Neural progenitor cell (in vitro differentiated cells): Measurements from ENCODE around the gene TMEM39A. TPM values are rescaled to one million over a fixed set of nuclear protein-coding genes. Genes with fewer than 3 reads are reported as not detected.

ENCODE experiments used
- DNase-seq: peaks from one replicate; pipeline ENCODE4 v3.0.0-alpha.2; 2016; ENCODE audit warnings: low spot score
- H2AFZ ChIP-seq: fragments of 200-600 bp; sonication (generic); replicated peaks from 2 replicates; pipeline ENCODE4 v1.6.1; 2016; ENCODE audit warnings: antibody characterized with exemption
- H3F3A ChIP-seq: fragments of 200-600 bp; sonication (generic); 2 replicates; pipeline ENCODE4 v1.6.1; 2016; ENCODE audit warnings: antibody characterized with exemption, low read depth
- H3K27ac ChIP-seq: fragments of 200-600 bp; sonication (generic); 2 replicates; pipeline ENCODE4 v1.5.1; 2016; ENCODE audit warnings: mild to moderate bottlenecking
- H3K27me3 ChIP-seq: fragments of 200-600 bp; sonication (generic); 2 replicates; pipeline ENCODE4 v1.6.1; 2016; ENCODE audit warnings: mild to moderate bottlenecking, moderate library complexity
- H3K36me3 ChIP-seq: fragments of 200-600 bp; sonication (generic); 2 replicates; pipeline ENCODE4 v1.5.1; 2016
- H3K4me1 ChIP-seq: fragments of 200-600 bp; sonication (generic); 2 replicates; pipeline ENCODE4 v1.6.1; 2016; ENCODE audit warnings: mixed run types
- H3K4me2 ChIP-seq: fragments of 200-600 bp; sonication (generic); 2 replicates; pipeline ENCODE4 v1.6.1; 2016
- H3K4me3 ChIP-seq: fragments of 200-600 bp; sonication (generic); 2 replicates; pipeline ENCODE4 v1.5.1; 2016
- H3K79me2 ChIP-seq: fragments of 200-600 bp; sonication (generic); 2 replicates; pipeline ENCODE4 v1.6.1; 2016; ENCODE audit warnings: low read depth
- H3K9ac ChIP-seq: fragments of 200-600 bp; sonication (generic); 2 replicates; pipeline ENCODE4 v1.6.1; 2016
- H3K9me3 ChIP-seq: fragments of 200-600 bp; sonication (generic); 2 replicates; pipeline ENCODE4 v1.5.1; 2016; ENCODE audit warnings: low read depth
- H4K20me1 ChIP-seq: fragments of 200-600 bp; sonication (generic); 2 replicates; pipeline ENCODE4 v1.6.1; 2016; ENCODE audit warnings: low read depth
- H3K27ac Mint-ChIP-seq: 3 replicates; pipeline ENCODE4 v1.8.0; 2021; ENCODE audit warnings: mixed read lengths
- H3K27me3 Mint-ChIP-seq: 2 replicates; pipeline ENCODE4 v1.8.0; 2022; ENCODE audit warnings: low read depth, mild to moderate bottlenecking, inconsistent platforms, moderate library complexity, mixed read lengths; ENCODE audit not compliant: insufficient read depth
- H3K36me3 Mint-ChIP-seq: 3 replicates; pipeline ENCODE4 v1.8.0; 2021; ENCODE audit warnings: mixed read lengths
- H3K4me1 Mint-ChIP-seq: 3 replicates; pipeline ENCODE4 v1.8.0; 2021; ENCODE audit warnings: mixed read lengths
- H3K4me3 Mint-ChIP-seq: 3 replicates; pipeline ENCODE4 v1.8.0; 2021; ENCODE audit warnings: mild to moderate bottlenecking, moderate library complexity, mixed read lengths
- H3K9me3 Mint-ChIP-seq: 3 replicates; pipeline ENCODE4 v1.8.0; 2020; ENCODE audit warnings: mixed read lengths
- CTCF ChIP-seq: fragments of 200-600 bp; sonication (generic); IDR thresholded peaks from 2 replicates; pipeline ENCODE4 v1.5.1; 2017; ENCODE audit warnings: antibody characterized with exemption, mild to moderate bottlenecking
- EZH2 ChIP-seq: fragments of 200-600 bp; sonication (generic); IDR thresholded peaks from 2 replicates; pipeline ENCODE4 v1.6.1; 2017; ENCODE audit warnings: antibody characterized with exemption, mild to moderate bottlenecking, moderate library complexity
- EZH2phosphoT487 ChIP-seq: fragments of 200-600 bp; sonication (generic); IDR thresholded peaks from 2 replicates; pipeline ENCODE4 v1.6.1; 2017; ENCODE audit warnings: antibody characterized with exemption
- total RNA-seq: library from RNA; depleted of rRNA; stranded (reverse); fragments of >200 nt; gene quantifications from 2 replicates; pipeline ENCODE4 v1.2.3, GENCODE V29; 2015; ENCODE audit warnings: low replicate concordance

The TMEM39A gene
- total RNA-seq, 1 donor from 2014 or later, result 41.2 TPM

GRCh38 chr3:119420196-119420595 lies 43.2 kb downstream of the TMEM39A start:
- H3K4me1 Mint-ChIP-seq, result no peaks in the 10 kb centered on the region
- no peak overlapping the region for H3K4me2 ChIP-seq
- H3K36me3 ChIP-seq, result no peaks in the 10 kb centered on the region
- no peak for TF ChIP-seq EZH2
- TF ChIP-seq EZH2phosphoT487, result no peak
- peak; percentile 47 for TF ChIP-seq CTCF
- peaks cover under 1% of the 10 kb centered on the region for H3K9me3 ChIP-seq
- H3K27ac Mint-ChIP-seq, result no peak overlapping the region
- H3K4me3 Mint-ChIP-seq, result no peak overlapping the region
- peak; percentile 29 for DNase-seq
- H3K36me3 Mint-ChIP-seq, result peaks cover 1% of the 10 kb centered on the region
- H4K20me1 ChIP-seq, result no peaks in the 10 kb centered on the region
- H3K9me3 Mint-ChIP-seq, result peaks cover 10% of the 10 kb centered on the region
- no peaks in the 10 kb centered on the region for H3K27me3 Mint-ChIP-seq
- no peaks in the 10 kb centered on the region for H3F3A ChIP-seq
- no peaks in the 10 kb centered on the region for H3K4me1 ChIP-seq
- H3K27ac ChIP-seq, result no peak overlapping the region
- H3K4me3 ChIP-seq, result no peak overlapping the region
- H3K9ac ChIP-seq, result no peak overlapping the region
- peak overlapping the region; percentile 2 for H2AFZ ChIP-seq
- H3K79me2 ChIP-seq, result no peaks in the 10 kb centered on the region
- no peaks in the 10 kb centered on the region for H3K27me3 ChIP-seq

- Histone ChIP-seq H3K36me3 (no peaks in the 10 kb centered on the region), H3F3A (no peaks in the 10 kb centered on the region), H3K4me3 (no peak overlapping the region), H3K79me2 (no peaks in the 10 kb centered on the region), H2AFZ (no peak overlapping the region), H3K4me2 (no peak overlapping the region), H3K4me1 (no peaks in the 10 kb centered on the region), H3K9ac (no peak overlapping the region), H4K20me1 (no peaks in the 10 kb centered on the region), H3K27me3 (no peaks in the 10 kb centered on the region), H3K27ac (no peak overlapping the region), H3K9me3 (no peaks in the 10 kb centered on the region)
- no peaks in the 10 kb centered on the region for H3K27me3 Mint-ChIP-seq
- no peak overlapping the region for H3K27ac Mint-ChIP-seq
- no peaks in the 10 kb centered on the region for H3K9me3 Mint-ChIP-seq
- H3K36me3 Mint-ChIP-seq, result peaks cover 1% of the 10 kb centered on the region
- H3K4me3 Mint-ChIP-seq, result no peak overlapping the region
- TF ChIP-seq EZH2 (no peak), CTCF (no peak), EZH2phosphoT487 (no peak)
- DNase-seq, result no peak
- H3K4me1 Mint-ChIP-seq, result no peaks in the 10 kb centered on the region
Measured at GRCh38 chr3:119418641-119419040, 44.8 kb downstream of the TMEM39A start.

GRCh38 chr3:119417771-119418512 lies 45.5 kb downstream of the TMEM39A start:
- H3K9me3 Mint-ChIP-seq, result no peaks in the 10 kb centered on the region
- H3K4me3 ChIP-seq, result no peak overlapping the region
- TF ChIP-seq EZH2phosphoT487 (no peak), EZH2 (no peak), CTCF (no peak)

More at GRCh38 chr3:119417771-119418512, 45.5 kb downstream of the TMEM39A start:
- Mint-ChIP-seq H3K27me3 (no peaks in the 10 kb centered on the region), H3K27ac (no peak overlapping the region), H3K4me3 (no peak overlapping the region), H3K36me3 (peaks cover 1% of the 10 kb centered on the region), H3K4me1 (no peaks in the 10 kb centered on the region)
- Histone ChIP-seq H2AFZ (no peak overlapping the region), H3K27ac (no peak overlapping the region), H3F3A (no peaks in the 10 kb centered on the region), H4K20me1 (no peaks in the 10 kb centered on the region), H3K36me3 (no peaks in the 10 kb centered on the region), H3K4me1 (no peaks in the 10 kb centered on the region), H3K9ac (no peak overlapping the region), H3K4me2 (no peak overlapping the region), H3K9me3 (no peaks in the 10 kb centered on the region), H3K79me2 (no peaks in the 10 kb centered on the region), H3K27me3 (no peaks in the 10 kb centered on the region)
- no peak for DNase-seq
